COR-L47 (cell line): Measurements from ENCODE around the gene TMEM178B.
A peak's percentile ranks its signal among the peaks of the same experiment; 100 is the strongest.
"Not testable (repeated sequence)": the region's sequence is repeated elsewhere in the genome, so short reads cannot be mapped to it uniquely, and the experiment has no call there.

ENCODE experiments used
- DNase-seq: peaks from one replicate; lab custom pipeline; 2025; lab: John Stamatoyannopoulos, UW

Gene TMEM178B

DNA sequence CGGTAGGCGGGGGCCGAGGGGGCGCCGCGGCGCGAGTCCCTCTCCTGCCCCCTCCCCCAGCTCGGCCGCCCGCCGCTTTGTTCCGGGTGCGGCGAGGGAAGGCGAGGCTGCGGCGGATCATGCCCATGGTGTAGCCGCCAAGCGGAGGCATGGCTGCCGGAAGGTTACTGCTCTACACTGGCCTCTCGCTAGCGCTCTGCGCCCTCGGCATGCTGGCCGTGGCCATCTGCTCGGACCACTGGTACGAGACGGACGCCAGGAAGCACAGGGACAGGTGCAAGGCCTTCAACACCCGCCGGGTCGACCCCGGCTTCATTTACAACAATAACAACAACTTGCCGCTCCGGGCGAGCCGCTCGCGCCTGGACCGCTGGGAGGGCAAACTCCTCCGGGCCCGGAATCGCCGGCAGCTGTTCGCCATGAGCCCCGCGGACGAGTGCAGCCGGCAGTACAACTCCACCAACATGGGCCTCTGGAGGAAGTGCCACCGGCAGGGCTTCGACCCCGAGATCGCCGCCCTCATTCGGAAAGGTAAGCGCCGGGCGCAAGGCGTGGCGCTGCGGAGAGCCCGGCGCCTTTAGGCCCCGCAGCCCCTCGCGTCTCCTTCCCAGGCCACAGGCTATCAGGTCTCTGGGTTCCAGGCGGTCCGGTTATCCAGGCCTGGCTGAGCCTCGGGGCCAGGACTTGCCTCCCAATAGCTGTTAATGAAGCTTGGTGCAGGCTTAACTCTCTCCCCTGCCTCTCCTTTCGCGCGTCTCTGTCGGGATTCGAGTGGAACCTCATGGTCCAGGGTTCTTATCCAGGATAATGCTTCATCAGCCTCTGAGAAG, 513 bp downstream of the TMEM178B start:
- peak; percentile 36 for DNase-seq

DNA sequence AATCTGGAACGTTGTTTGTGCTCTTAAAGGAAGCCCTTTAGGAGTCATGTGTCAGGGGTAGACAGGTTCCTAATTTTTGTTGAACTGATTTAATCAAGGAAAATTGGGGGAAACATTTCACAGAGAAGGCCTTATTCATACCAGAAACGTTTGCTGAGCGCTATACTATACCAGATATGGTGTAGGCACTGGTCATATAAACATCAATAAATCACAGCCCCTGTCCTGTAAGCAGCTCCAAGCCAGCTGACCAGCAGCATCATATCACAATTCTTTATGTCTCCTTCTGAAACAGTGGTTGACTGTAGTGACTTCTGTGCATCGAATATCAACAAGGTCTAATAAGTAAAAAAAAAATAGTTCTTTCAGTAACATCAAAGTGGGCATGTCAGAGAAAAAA, 1.1 kb downstream of the TMEM178B start:
- DNase-seq, result no peak

DNA sequence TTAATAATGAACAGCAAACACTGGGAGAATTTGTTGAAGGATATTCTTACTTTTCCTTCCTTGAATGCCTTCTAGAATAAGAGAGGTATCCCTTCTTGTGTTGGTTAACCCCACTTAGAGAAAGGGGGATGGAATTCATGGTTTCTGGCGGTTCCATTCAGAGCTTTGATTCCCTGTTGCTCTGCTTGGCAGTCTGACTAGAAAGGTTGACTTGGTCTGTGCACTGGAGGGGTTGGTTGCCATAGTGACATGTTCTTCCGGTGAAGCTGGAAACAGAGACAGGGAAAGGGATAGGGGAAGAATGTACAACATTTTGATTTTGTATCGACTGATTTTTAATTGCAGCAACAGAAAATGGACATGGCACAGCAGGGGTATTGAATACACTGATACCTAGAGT, 2.5 kb downstream of the TMEM178B start:
- DNase-seq, result peak; percentile 63

DNA sequence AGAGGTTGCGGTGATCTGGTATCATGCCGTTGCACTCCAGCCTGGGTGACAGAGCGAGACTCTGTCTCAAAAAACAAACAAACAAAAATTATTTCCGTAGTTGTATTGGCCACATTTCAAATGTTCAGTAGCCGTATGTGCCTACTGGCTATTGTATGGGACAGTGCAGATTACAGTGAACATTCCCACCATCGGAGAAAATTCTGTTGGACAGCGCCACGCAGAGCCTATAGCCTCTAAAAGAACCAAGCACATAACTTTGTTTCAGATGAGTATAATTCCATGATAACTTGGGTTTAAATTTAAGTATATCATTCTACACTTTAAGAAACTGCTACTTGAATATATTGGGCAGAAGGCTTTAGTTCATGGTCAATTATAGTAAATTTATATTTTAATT, 5.4 kb downstream of the TMEM178B start:
- DNase-seq, result no peak

DNA sequence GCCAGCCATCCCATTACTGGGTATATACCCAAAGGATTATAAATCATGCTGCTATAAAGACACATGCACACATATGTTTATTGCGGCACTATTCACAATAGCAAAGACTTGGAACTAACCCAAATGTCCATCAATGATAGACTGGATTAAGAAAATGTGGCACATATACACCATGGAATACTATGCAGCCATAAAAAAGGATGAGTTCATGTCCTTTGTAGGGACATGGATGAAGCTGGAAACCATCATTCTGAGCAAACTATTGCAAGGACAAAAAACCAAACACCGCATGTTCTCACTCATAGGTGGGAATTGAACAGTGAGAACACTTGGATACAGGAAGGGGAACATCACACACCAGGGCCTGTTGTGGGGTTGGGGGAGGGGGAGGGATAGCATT, 15.6 kb downstream of the TMEM178B start:
- not testable (repeated sequence) for DNase-seq

DNA sequence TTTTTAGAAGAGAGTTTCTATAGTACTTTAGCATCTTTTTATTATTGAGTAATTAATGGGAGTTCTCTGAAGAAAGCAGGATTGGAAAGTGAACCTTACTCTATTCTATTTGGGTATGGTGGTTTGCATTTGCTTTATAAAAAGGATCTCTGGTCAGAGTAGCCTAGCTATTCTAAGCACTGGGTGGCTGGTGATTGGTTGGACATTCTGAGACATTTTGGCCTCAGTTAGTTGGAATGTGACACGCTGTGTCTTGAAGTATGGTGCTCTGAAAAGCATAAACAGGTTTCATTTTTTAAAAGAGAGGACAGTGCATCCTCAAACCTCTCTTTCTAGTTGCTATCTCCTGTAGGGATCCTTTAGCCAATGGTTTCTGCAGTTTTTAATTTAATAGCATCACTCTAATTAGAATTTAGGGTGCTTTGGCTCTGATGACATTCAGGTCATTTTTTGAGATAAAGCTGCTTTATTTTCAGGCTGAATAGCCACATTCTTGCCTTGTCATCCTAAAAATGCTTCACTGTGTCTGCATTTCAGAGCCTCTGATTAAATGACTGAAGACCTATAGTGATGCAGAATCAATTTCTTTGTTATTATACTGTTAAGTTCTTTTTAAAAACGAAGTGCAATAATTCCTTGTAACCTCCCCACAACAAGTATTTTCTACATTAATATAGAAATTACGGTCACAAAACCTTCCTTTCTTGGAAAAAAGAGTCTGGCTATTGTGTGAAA, 20.6 kb downstream of the TMEM178B start:
- DNase-seq, result no peak

DNA sequence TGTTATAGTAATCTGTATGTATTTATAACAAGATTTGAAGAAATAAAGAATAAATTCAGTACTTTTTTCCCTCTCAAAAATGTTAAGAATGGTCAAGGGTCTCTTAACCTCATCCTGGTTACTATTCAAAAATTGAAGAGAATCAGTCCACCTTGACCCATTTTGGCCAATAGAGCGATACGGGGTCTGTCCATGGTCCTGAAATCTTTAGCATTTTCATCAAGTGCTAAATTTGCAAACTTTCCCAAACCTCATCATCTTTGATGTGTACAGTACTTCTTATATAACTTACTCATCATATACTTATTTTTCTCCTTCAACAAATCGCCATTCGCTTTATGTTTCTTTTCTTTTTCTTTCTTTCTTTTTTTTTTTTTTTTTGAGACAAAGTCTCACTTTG, 23.6 kb downstream of the TMEM178B start:
- DNase-seq, result no peak

DNA sequence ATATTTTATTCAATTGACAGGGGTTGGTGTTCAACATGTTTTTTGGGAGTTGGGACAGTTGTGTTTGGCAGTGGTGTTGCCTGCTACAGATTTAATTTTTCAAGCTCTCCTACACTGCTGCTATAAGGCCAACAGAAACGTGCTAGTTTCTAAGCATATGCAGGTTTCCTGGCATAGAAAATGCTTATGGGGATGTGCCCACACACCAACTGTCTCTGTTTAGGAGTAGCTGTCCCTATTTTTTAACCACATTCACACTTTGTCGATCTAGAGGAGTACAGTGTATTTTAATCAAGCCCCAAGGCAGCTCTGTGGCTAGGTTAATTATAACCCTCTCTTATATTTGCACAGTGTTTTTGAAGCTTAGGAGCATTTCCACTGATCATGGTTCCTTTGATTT, 28.6 kb downstream of the TMEM178B start:
- no peak for DNase-seq

DNA sequence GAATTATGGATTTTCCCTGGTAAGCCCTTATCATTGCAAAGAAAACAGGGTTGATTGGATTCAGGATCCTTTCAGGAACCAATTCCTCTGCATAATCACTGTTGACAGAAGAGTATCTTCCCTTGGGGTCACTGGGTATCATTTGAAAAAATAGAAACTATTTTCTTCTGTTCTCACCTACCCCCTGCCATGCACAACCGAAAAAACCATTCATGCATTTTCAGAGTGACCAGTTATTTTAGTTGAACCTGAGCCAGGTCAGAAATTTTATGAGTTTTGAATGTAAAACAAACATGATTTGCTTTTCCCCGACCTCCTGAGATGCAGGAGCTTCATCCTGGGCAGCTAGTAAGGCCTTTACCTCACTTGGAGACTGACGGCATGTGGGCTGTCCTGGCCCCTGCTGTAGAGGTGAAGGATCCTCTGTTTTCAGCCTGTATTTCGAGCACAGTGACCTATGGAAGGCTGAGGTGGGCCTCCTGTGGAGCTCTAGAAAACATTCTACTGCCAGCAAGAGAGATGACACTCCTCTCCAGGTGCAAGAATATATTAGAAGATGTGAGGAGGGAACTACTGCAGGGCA, 30.1 kb downstream of the TMEM178B start:
- DNase-seq, result no peak

DNA sequence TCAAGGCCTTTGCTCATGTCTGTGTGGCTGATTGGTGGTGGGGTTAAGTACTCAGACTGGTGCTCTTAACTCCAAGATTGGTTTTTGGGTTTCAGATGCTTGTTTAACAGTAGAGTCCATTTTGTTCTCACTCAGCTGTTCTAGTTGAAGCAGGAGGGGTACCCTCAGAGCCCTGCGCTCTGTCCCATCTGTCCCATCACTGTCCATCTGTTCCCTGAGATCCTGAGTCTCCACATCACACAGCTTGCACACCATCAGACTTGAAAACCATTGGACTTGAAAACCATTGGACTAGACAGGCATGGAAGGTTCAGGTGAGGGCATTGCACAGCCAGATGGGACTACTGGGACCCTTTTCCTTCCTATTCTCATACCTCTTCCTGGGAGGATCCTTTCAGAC, 39.3 kb downstream of the TMEM178B start:
- no peak for DNase-seq

DNA sequence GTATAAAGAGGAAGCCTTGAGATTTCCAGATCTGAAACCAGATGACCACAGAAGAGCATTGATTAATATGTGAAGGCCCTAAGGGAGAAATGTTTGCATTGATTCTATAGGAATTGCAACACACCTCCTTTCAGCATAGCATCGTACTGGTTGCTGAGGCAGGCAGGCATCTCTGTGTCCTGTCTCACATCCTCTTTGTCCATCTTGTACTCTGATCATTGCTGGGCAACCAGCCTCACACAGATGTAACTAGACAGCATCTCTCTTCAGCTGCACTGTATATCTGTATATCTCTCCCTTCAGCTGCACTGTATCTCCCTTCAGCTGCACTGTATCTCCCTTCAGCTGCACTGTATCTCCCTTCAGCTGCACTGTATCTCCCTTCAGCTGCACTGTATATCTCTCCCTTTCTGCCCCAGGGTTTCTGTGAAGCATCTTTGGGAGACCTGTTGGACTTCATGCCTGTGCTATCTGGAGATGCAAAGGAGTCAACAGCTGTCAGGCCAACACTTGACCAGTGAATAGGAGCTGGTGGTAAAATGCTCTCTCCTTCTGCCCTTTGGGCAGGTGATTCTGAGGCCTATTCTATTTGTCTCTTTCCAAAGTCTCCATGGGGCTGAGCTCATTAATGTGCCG, 40.3 kb downstream of the TMEM178B start:
- DNase-seq, result no peak

DNA sequence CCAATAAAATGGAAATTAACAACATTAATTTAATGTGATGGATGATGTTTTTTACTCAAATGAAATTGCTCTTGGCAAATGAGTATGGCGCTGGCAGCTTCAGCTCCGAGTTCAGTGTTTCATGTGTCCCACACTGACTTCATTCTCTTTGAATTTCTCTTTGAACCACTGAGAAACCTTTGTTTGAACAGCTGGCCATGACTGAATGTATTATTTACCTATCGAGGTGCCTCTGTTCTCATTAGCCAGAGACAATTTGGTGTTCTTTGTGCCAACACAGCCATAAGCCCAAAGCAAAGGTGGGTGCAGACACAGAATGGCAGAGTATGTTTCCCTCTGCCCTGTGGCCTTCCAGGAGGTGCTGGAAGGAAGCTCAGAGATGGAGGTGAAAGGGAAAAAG, 42.1 kb downstream of the TMEM178B start:
- DNase-seq, result peak; percentile 86

DNA sequence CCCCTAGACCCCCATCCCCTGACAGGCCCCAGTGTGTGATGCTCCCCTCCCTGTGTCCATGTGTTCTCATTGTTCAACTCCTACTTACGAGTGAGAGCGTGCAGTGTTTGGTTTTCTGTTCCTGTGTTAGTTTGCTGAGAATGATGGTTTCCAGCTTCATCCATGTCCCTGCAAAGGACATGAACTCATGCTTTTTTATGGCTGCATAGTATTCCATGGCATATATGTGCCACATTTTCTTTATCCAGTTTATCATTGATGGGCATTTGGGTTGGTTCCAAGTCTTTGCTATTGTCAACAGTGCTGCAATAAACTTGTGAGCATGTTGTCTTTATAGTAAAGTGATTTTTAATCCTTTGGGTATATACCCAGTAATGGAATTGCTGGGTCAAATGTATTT, 42.8 kb downstream of the TMEM178B start:
- DNase-seq, result not testable (repeated sequence)

DNA sequence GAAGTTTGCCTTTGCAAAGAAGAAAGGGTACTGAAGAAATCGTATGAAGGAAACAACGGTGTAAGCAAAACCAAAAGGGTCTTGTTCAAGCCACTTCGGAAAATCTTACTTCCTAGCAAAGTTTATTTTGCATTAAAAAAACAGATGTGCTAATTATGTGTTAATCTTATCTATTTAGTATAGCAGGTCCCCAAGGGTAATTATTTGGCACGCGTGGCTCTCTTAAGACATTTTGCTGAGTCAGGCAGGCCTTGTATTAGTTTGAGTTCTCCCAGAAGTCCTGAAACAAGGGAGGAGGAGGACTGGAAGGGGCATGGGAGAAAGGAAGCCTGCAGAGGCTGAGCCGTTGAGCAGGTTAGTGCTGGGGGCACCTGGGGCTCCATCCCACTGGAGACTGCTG, 44.9 kb downstream of the TMEM178B start:
- no peak for DNase-seq

DNA sequence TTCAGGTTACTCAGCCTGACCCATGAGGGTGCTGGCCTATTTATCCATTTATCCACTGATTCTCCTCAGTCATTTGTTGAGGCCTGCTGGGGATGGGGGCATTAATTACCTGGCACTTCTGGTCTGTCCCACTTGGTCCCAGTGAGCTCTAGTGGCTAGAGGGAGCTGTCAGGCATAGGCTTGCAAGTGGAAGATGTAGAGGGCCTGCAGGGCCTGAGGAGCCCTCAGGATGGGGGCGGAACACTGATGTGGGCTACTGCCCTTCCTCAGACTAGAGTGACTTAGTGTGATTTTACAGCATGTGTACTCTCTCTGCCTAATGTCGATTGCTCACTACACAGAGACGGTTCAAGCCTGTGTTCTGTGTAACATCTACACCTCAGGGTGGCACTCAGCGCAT, 45.3 kb downstream of the TMEM178B start:
- DNase-seq, result no peak

DNA sequence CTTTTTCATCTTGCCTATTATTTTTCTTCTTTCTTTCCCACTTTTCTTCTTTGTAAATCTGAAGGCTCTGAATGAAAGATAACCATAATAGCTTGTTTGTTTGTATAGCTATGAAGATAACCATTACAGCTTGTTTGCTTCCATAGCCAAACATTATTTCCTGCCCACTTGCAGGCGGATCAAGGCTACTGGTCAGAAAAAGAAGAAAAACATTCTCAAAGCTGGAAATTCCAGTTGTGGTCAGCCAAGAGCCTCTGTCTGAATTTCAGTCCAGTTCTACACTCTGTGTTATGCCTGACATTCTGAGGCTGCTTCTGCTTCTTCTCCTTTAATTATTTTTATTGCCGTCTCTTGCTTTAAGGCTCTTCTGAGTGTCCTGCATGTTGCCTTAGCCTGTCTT, 48.9 kb downstream of the TMEM178B start:
- DNase-seq, result no peak

DNA sequence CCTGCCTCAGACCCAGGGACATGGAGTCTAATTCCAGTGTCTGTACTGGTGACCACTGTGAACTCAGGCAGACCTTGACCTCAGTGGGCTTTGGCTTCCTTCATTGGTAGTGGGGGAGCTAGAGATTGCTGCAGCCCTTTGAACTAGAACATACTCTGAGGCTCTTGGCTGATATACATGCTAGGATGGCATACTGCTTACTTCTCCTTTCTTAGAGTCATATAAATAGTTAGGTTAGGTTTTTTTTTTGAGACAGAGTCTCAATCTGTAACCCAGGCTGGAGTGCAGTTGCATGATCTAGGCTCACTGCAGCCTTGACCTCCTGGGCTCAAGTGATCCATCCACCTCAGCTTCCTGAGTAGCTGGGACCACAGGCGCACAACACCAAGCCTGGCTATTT, 49.7 kb downstream of the TMEM178B start:
- no peak for DNase-seq

DNA sequence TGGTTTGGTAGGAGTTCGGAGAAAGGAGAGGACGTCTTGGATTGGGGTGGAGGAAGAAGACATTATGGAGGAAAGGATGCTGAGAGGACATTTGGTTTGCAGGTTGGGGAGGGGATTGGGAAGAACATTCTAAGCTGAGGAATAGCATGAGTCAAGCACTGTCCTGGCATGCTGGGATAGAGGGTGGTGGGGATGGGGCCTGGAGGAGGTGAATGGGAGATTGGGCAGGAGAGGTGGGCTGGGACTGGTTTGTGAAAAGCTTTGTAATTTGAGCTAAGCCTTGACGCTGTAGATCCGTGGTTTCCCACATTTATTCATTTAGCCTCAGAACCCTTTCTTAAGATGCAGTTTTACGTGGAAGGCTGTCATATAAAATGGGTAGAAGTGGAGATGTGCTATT, 52.2 kb downstream of the TMEM178B start:
- no peak for DNase-seq

DNA sequence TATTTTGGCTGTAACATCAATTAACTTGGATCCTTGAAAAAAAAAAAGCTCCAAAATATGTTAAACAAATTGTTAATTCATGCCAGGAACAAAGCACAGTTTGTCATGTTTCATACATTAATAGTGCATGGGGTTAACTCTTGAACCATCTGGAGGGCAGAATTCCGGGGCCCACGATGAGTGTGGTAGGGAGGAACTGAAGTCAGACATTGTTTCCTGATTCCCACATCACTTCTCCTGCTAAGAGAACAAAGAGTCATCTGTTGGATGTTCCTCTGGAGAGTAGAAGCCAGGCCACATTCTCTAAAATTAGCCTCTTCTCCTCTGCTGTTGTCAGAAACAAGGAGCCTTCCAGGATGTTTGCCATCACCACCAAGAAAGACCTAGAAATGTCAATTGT, 54.6 kb downstream of the TMEM178B start:
- no peak for DNase-seq

DNA sequence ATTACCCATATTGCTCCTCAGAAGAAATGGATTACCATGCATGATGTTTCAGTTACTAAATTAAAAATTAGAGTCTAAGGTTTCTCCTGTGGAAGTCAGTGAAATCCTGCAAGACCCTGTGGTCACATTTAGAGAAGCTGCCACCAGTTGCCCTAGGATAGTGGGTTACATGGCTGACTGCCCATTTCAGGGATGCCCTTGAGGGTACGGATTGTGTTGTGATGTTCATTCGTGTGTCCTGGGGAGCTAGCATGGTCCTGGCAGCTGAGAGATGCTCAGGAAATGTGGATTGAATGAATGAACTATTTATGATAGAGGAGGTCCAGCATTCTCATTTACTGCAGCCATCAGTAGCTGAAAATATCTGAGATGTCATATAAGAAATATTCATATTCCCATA, 55.1 kb downstream of the TMEM178B start:
- no peak for DNase-seq

DNA sequence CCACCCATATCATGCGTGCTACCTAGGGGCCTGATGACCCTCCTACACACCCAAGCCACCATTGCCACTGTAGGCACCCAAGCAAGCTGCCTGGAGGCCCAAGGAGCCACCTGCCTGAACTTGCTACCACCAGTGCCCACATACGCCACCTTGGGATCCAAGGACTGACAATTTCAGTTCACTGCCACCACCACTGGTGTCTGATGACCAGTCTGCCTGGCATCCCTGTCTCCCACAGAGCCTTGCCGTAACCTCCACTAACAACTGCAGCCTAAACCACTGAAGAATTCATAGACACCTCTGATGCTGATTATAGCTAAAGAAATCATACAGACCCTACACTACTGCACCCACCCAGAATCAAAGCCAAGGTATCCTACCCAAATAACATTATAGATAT, 58.8 kb downstream of the TMEM178B start:
- DNase-seq, result no peak

DNA sequence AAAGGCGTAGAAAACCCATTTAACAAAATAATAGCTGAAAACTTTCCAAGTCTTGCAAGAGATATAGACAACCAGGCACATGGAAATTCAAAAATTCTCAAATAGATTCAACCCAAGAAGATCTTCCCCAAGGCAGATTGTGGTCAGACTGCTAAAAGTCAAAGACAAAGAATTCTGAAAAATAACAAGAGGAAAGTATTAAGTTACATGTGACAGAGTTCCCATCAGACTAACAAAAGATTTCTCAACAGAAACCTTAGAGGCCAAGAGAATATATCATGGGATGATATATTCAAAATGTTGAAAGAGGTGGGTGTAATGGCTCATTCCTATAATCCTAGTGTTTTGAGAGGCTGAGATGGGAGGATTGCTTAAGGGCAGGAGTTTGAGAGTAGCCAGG, 59.8 kb downstream of the TMEM178B start:
- DNase-seq, result no peak

DNA sequence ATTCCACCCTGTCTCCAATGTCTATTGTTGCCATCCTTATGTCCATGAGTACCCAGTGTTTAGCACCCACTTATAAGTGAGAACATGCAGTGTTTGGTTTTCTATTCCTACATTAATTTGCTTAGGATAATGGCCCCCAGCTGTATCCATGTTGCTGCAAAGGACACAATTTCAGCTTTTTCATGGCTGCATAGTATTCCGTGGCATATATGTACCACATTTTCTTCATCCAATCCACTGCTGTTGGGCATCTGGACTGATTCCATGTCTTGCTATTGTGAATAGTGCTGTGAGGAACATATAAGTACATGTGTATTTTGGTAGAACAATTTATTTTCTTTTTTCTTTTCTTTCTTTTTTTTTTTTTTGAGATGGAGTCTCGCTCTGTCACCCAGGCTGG, 68.2 kb downstream of the TMEM178B start:
- no peak for DNase-seq
